Measurements from ENCODE around the gene KCNE4.

DNA sequence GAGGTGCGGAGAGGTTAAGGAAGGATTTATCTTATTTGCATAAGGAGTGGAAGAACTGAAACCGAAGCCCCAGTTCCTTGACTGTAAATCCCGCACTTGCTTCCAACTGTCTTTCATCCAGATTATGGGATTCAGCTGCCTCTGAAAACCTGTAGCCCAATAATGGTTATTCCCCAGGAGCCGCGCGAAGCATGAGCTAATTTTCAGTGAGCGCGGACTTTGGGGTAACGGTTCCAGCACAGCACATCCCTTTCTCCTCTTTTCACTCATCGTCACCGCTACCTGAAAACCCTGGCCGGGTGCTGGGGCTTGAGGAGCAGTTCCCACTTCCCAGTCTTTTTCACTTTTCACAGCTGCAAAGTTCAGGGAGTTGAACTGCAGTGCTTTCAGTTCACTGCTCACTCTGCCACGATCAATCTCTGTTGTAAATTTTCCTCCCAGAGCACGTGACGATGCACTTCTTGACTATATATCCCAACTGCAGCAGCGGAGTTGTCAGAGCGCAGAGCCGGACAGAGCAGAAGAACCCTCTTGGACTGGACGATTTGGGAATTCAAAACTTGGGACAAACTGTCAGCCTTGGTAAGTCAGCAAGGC lies at the start of gene KCNE4:
- TF ChIP-seq POLR2A (IDR thresholded peaks at IDR 0.05): peak; percentile 61
- TF ChIP-seq, protein P1, sequence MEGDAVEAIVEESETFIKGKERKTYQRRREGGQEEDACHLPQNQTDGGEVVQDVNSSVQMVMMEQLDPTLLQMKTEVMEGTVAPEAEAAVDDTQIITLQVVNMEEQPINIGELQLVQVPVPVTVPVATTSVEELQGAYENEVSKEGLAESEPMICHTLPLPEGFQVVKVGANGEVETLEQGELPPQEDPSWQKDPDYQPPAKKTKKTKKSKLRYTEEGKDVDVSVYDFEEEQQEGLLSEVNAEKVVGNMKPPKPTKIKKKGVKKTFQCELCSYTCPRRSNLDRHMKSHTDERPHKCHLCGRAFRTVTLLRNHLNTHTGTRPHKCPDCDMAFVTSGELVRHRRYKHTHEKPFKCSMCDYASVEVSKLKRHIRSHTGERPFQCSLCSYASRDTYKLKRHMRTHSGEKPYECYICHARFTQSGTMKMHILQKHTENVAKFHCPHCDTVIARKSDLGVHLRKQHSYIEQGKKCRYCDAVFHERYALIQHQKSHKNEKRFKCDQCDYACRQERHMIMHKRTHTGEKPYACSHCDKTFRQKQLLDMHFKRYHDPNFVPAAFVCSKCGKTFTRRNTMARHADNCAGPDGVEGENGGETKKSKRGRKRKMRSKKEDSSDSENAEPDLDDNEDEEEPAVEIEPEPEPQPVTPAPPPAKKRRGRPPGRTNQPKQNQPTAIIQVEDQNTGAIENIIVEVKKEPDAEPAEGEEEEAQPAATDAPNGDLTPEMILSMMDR (IDR thresholded peaks at IDR 0.05): no peak
